Fibroblast of lung (primary cell): ENCODE data around the gene RPA3.

Source experiments
- CTCF ChIP-seq, 2 donors: IDR thresholded peaks in 1 of 2; conservative IDR thresholded peaks in 1 of 2; 1 replicate in 1 of 2; 2 replicates in 1 of 2; pipeline ENCODE4 v1.5.1; 2011 to 2012; ENCODE audit warnings: low read length in 2 of 2, control low read depth in 1 of 2, inconsistent platforms in 1 of 2, low read depth in 1 of 2, mild to moderate bottlenecking in 1 of 2
- EZH2 ChIP-seq: IDR thresholded peaks from 2 replicates; pipeline ENCODE4 v1.5.1; 2012; ENCODE audit warnings: low read length, control low read depth, mild to moderate bottlenecking; ENCODE audit errors: missing control alignments

- TF ChIP-seq CTCF (conservative IDR thresholded peaks at IDR 0.05 in 1 of 2, IDR thresholded peaks at IDR 0.05 in 1 of 2; ENCODE audit: low read depth in 1 of 2, low read length in 2 of 2) (no peak), EZH2 (no peak)
These were observed 4.7 kb downstream of the RPA3 start for GRCh38 chr7:7713730-7714129.
